GM10266 (cell line): ENCODE results near the gene ZC3H10.
"Not testable (repeated sequence)": the region's sequence is repeated elsewhere in the genome, so short reads cannot be mapped to it uniquely, and the experiment has no call there.

ENCODE experiments used
- DNase-seq: peaks from one replicate; pipeline ENCODE4 v3.0.0; 2012; ENCODE audit errors: extremely low spot score
- TF ChIP-seq, protein P1 (sequence below): IDR thresholded peaks from 2 replicates; pipeline ENCODE4 v1.5.1; 2012; ENCODE audit warnings: mild to moderate bottlenecking, low read depth; ENCODE audit not compliant: control insufficient read depth, insufficient read depth; ENCODE audit errors: missing control alignments

The ZC3H10 gene, protein sequence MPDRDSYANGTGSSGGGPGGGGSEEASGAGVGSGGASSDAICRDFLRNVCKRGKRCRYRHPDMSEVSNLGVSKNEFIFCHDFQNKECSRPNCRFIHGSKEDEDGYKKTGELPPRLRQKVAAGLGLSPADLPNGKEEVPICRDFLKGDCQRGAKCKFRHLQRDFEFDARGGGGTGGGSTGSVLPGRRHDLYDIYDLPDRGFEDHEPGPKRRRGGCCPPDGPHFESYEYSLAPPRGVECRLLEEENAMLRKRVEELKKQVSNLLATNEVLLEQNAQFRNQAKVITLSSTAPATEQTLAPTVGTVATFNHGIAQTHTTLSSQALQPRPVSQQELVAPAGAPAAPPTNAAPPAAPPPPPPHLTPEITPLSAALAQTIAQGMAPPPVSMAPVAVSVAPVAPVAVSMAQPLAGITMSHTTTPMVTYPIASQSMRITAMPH

DNA sequence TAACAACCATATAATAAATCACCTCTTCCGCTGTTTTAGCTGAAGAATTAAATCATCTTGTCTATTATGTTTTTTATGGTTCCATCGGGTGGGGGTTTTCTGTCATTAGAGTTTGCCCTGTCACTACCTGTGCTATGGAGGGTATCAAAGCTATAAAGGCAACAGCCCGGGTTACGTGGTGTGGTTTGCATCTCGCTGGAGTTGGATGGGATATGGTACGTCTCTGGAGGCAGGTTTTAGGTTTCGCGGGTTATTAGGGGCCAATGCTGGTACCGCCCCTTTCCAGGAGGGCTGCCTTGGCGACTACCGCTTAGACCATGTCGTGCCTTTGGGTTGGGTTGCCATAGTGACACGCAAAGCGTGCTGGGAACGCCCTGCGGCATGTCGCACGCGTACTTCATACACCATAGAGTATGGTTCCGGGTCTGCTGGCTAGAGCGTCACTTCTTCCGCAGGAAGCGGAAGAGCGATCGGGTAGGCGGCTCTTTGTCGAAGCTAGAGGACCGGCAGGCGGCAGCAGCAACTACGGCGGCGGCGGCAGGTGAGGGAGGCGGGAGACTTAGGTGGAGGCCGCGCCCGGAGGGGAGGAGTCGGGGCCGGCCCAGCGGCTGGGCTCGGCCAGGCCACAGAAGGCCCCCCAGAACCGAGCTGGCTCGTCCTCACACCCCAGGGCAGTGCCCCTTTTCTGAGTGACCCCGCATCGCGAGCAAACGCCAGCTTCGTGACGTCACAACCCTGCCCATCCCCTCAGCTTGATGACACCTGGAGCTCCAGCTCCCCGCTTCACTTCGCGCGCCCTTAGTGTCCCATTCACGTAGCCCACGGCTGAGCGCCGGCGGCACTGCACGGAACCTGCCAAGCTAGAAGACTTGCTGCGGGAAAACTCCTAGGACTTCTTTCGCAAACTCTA, at the start of gene ZC3H10:
Gene ZC3H10 (plus strand): TSS at position 489 of the 910 bp plus-strand sequence. CDS start 2,297 bp downstream, outside the sequence.
- peak; percentile 92 for DNase-seq
- TF ChIP-seq, protein P1, sequence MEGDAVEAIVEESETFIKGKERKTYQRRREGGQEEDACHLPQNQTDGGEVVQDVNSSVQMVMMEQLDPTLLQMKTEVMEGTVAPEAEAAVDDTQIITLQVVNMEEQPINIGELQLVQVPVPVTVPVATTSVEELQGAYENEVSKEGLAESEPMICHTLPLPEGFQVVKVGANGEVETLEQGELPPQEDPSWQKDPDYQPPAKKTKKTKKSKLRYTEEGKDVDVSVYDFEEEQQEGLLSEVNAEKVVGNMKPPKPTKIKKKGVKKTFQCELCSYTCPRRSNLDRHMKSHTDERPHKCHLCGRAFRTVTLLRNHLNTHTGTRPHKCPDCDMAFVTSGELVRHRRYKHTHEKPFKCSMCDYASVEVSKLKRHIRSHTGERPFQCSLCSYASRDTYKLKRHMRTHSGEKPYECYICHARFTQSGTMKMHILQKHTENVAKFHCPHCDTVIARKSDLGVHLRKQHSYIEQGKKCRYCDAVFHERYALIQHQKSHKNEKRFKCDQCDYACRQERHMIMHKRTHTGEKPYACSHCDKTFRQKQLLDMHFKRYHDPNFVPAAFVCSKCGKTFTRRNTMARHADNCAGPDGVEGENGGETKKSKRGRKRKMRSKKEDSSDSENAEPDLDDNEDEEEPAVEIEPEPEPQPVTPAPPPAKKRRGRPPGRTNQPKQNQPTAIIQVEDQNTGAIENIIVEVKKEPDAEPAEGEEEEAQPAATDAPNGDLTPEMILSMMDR: peak; percentile 65

DNA sequence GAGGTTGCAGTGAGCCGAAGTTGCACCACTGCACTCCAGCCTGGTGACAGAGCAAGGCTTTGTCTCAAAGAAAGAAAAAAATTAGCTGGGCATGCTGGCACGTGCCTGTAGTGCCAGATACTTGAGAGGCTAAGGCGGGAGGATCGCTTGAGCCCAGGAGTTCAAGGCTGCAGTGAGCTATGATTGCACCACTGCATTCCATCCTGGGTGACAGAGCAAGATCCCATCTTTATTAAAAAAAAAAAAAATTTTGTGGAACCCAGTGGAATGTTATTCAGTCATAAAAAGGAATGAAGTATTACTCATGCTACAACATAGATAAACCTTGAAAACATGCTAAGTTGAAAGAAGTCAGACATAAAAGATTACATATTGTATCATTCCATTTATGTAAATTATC, 46.4 kb upstream of the ZC3H10 start:
- DNase-seq: no peak
- TF ChIP-seq, protein P1: no peak

DNA sequence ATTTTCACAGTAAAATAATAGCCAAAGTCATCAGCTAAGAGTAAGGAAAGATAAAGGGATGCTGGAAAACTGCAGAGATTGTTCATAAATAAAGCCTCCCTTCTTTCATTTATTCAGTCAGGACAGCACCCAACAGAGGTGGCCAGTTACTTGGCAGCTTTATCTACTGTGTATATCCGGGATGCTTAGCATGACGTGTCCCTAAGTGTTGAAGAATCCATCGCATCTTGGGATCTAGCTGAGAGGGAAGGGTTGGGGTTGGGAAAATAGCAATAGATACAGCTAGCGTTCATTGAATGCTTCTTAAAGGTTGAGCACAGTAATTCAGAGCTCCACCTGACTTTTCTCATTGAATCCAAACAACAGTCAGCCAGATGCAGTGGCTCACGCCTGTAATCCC, 43.7 kb upstream of the ZC3H10 start:
- TF ChIP-seq, protein P1: no peak
- no peak for DNase-seq

DNA sequence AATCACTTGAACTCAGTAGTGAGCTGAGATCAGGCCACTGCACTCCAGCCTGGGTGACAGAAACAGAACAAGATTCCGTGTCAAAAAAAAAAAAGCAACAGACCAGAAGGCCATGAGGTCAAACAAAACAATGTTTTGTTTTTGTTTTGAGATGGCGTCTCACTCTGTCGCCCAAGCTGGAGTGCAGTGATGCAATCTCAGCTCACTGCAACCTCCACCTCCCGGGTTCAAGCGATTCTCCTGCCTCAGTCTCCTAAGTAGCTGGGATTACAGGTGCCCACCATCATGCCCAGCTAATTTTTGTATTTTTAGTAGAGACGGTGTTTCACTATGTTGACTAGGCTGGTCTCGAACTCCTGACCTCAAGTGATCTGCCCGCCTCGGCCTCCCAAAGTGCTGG, 40.1 kb upstream of the ZC3H10 start:
- DNase-seq: not testable (repeated sequence)

DNA sequence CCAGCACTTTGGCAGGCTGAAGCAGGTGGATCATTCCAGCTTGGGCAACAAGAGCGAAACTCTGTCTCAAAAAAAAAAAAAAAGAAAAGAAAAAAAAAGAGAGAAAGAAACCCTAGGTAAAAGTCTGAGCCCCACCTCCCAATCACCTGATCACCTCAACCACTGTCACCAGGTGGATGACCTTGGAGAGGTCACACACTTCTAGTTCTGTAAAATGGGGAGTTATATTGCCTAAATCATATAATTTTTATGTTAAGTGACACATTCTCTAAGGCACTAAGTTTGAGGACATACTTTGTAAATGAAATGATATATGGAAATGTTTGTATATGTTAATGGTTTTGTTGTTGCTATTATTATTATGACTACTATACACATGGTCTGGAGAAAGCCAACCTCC, 39.6 kb upstream of the ZC3H10 start:
- TF ChIP-seq, protein P1: no peak
- DNase-seq: no peak

DNA sequence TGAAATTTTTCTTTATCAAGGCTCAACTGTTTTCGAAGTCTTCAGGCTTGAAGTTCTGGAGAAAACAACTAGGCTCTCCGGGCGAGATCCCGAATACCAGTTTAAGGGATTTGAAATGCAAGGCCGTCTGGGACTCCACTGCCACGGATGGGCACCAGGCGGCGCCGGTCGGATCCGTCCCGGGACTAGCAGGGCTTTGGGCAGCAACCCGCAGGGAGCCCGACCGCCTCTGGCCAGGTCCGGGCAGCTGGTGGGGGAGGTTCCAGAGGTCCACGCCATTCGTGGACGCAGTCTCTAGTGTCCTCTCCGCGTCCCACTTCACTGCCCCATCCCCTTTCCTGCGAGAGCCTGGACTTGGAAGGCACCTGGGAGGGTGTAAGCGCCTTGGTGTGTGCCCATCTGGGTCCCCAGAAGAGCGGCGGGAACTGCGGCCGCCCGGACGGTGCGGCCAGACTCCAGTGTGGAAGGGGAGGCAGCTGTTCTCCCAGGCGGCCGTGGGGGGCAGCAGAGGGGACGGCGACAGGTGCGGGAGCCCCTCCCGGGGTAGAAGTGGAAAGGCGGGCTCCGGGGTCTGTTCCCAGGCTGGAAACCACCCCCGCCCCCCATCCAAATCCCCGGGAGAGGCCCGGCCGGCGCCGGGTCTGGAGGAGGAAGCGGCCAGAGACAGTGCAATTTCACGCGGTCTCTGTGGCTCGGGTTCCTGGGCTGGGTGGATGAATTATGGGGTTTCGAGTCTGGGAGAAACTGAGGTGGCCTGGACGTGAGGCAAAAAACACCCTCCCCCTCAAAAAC, 38.9 kb upstream of the ZC3H10 start:
- peak; percentile 83 for DNase-seq
- TF ChIP-seq, protein P1: peak; percentile 63
